GM21825 (cell line): ENCODE measurements around the gene NUDT4.

Experiments used
- ATAC-seq: cut with Tn5 transposase; IDR thresholded peaks from one replicate; pipeline ENCODE4 v1.9.1; 2021; ENCODE audit warnings: mild to moderate bottlenecking, moderate library complexity; ENCODE audit not compliant: unreplicated experiment

Gene NUDT4

GRCh38 chr12:93453633-93454032 is 75.9 kb downstream of the NUDT4 start:
- ATAC-seq, result no peak

DNA sequence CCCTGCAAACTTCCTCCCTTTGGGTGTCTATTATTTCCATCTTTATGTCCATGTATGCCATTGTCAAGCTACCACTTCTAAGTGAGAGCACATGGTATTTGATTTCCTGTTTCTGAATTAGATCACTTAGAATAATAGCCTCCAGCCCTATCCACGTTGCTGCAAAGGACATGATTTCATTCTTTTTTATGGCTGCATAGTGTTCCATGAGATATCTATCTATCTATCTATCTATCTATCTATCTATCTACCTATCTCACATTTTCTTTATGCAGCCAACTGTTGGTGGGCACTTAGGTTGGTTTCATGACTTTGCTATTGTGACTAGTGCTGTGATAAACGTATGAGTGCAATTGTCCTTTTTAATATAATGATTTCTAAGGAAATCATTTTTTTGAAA is 78.4 kb downstream of the NUDT4 start:
- ATAC-seq, result no peak
